ENCODE data around the gene TMOD3.

The TMOD3 gene

GRCh38 chr15:51912528-51912927, 83.1 kb downstream of the TMOD3 start:
- H3K4me3 ChIP-seq (ENCODE audit: low read length), result no peak overlapping the region
- no peaks in the 10 kb centered on the region for H3K4me1 ChIP-seq (ENCODE audit: insufficient read depth, low read length)
- H2AFZ ChIP-seq (ENCODE audit: low read depth, low read length), result no peak overlapping the region
- H3K27me3 ChIP-seq (ENCODE audit: insufficient read depth, low read length), result no peaks in the 10 kb centered on the region
- H3K9me3 ChIP-seq (ENCODE audit: low read length), result no peaks in the 10 kb centered on the region
- peaks cover 22% of the 10 kb centered on the region for H3K36me3 ChIP-seq (ENCODE audit: insufficient read depth, low read length)

DNA sequence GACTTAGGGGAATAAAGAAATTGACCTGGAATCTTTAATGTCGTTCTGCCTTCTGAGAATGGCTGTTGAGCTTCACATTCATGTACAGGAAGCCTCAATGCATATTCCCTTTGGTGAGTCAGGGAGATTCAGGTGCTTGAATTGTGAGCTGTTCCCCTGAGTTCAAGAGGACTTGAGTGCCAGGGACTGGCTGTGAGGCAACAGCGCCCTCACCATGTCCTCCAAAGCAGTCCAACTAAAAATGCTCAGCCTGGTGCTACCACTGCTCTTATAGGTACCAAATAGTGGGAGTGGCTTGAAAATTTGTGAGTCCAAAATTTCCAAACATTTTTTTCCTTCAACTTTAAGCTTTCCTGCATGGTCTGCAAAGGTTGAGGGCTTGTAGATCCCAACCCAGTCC, 88.0 kb downstream of the TMOD3 start:
- H3K4me3 ChIP-seq (ENCODE audit: low read length), result no peak overlapping the region
- H3K4me1 ChIP-seq (ENCODE audit: insufficient read depth, low read length), result no peaks in the 10 kb centered on the region
- H3K27me3 ChIP-seq (ENCODE audit: insufficient read depth, low read length), result no peaks in the 10 kb centered on the region
- no peaks in the 10 kb centered on the region for H3K9me3 ChIP-seq (ENCODE audit: low read length)
- H3K36me3 ChIP-seq (ENCODE audit: insufficient read depth, low read length), result peaks cover 20% of the 10 kb centered on the region
- H2AFZ ChIP-seq (ENCODE audit: low read depth, low read length), result no peak overlapping the region

GRCh38 chr15:51924156-51925068, 95.0 kb downstream of the TMOD3 start:
- Histone ChIP-seq H3K4me3 (ENCODE audit: low read length) (no peak overlapping the region), H3K4me1 (ENCODE audit: insufficient read depth, low read length) (peaks cover 16% of the 10 kb centered on the region), H3K9me3 (ENCODE audit: low read length) (no peaks in the 10 kb centered on the region), H3K27me3 (ENCODE audit: insufficient read depth, low read length) (no peaks in the 10 kb centered on the region), H2AFZ (ENCODE audit: low read depth, low read length) (no peak overlapping the region), H3K36me3 (ENCODE audit: insufficient read depth, low read length) (peaks cover 17% of the 10 kb centered on the region)

GRCh38 chr15:51926809-51927208, 97.4 kb downstream of the TMOD3 start:
- peaks cover 15% of the 10 kb centered on the region for H3K36me3 ChIP-seq (ENCODE audit: insufficient read depth, low read length)
- H2AFZ ChIP-seq (ENCODE audit: low read depth, low read length), result no peak overlapping the region
- H3K27me3 ChIP-seq (ENCODE audit: insufficient read depth, low read length), result no peaks in the 10 kb centered on the region
- no peak overlapping the region for H3K4me3 ChIP-seq (ENCODE audit: low read length)
- no peaks in the 10 kb centered on the region for H3K9me3 ChIP-seq (ENCODE audit: low read length)
- peaks cover 16% of the 10 kb centered on the region for H3K4me1 ChIP-seq (ENCODE audit: insufficient read depth, low read length)

DNA sequence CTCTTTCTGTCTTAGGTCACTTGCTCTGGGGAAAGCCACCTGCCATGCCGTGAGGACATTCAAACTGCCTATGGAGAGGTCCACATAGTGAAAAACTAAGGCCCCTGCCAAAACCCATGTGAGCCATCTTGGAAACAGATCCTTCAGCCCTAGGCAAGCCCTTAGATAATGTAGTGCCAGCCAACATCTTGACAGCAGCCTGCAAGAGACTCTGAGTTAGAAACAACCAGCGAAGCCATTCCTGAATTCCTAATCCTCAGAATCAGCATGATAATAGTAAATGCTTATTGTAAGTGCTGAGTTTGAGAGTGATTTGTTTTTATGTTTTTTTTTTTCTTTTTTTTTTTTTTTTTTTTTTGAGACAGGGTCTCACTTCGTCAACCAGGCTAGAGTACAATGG, 101.6 kb downstream of the TMOD3 start:
- no peaks in the 10 kb centered on the region for H3K27me3 ChIP-seq (ENCODE audit: insufficient read depth, low read length)
- H3K9me3 ChIP-seq (ENCODE audit: low read length), result no peaks in the 10 kb centered on the region
- no peak overlapping the region for H3K4me3 ChIP-seq (ENCODE audit: low read length)
- peaks cover 15% of the 10 kb centered on the region for H3K36me3 ChIP-seq (ENCODE audit: insufficient read depth, low read length)
- H2AFZ ChIP-seq (ENCODE audit: low read depth, low read length), result no peak overlapping the region
- H3K4me1 ChIP-seq (ENCODE audit: insufficient read depth, low read length), result no peaks in the 10 kb centered on the region

- no peaks in the 10 kb centered on the region for H3K27me3 ChIP-seq (ENCODE audit: insufficient read depth, low read length)
- H2AFZ ChIP-seq (ENCODE audit: low read depth, low read length), result no peak overlapping the region
- no peak overlapping the region for H3K4me3 ChIP-seq (ENCODE audit: low read length)
- H3K4me1 ChIP-seq (ENCODE audit: insufficient read depth, low read length), result no peaks in the 10 kb centered on the region
- peaks cover 19% of the 10 kb centered on the region for H3K36me3 ChIP-seq (ENCODE audit: insufficient read depth, low read length)
- H3K9me3 ChIP-seq (ENCODE audit: low read length), result no peaks in the 10 kb centered on the region
Observed at GRCh38 chr15:51931638-51932037, 102.2 kb downstream of the TMOD3 start.

GRCh38 chr15:51932161-51932560, 102.7 kb downstream of the TMOD3 start:
- H3K4me1 ChIP-seq (ENCODE audit: insufficient read depth, low read length), result no peaks in the 10 kb centered on the region
- H3K36me3 ChIP-seq (ENCODE audit: insufficient read depth, low read length), result peaks cover 20% of the 10 kb centered on the region
- no peak overlapping the region for H2AFZ ChIP-seq (ENCODE audit: low read depth, low read length)
- H3K27me3 ChIP-seq (ENCODE audit: insufficient read depth, low read length), result no peaks in the 10 kb centered on the region
- H3K4me3 ChIP-seq (ENCODE audit: low read length), result no peak overlapping the region
- no peaks in the 10 kb centered on the region for H3K9me3 ChIP-seq (ENCODE audit: low read length)

DNA sequence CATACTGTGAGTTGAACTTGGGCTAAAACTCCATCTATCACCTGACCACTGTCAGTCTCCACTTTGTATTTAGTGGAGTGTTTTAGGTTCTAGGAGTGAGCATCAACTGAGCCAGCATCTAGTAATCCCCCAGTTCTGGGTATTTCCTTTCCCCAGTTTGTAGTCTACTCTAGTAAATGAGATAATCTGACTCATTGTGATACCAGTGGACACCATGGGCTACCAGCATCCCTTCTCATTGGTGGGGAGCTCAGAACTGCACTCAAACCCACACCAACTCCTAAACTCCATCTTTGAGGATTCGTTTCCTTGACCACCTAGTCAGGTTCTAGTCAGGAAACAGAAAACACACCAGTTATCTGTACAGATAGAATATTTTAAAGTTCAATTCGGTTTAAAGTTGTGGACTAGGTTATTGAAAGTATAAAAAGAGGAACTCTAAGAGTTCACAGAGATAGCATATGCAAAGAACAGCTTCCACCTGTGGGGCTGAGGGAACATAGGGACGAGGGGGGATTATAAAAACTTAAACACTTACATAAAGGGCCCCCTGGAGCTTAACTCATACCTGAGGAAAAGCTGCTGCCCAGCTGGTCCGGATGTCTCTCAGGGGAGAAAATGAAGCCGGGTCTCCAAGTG, 106.1 kb downstream of the TMOD3 start:
- peaks cover 33% of the 10 kb centered on the region for H3K36me3 ChIP-seq (ENCODE audit: insufficient read depth, low read length)
- no peak overlapping the region for H2AFZ ChIP-seq (ENCODE audit: low read depth, low read length)
- no peaks in the 10 kb centered on the region for H3K9me3 ChIP-seq (ENCODE audit: low read length)

GRCh38 chr15:51936105-51936478, 106.6 kb downstream of the TMOD3 start:
- no peak overlapping the region for H2AFZ ChIP-seq (ENCODE audit: low read depth, low read length)
- no peaks in the 10 kb centered on the region for H3K27me3 ChIP-seq (ENCODE audit: insufficient read depth, low read length)
- H3K4me1 ChIP-seq (ENCODE audit: insufficient read depth, low read length), result no peaks in the 10 kb centered on the region
- no peak overlapping the region for H3K4me3 ChIP-seq (ENCODE audit: low read length)
- H3K9me3 ChIP-seq (ENCODE audit: low read length), result no peaks in the 10 kb centered on the region
- H3K36me3 ChIP-seq (ENCODE audit: insufficient read depth, low read length), result peaks cover 36% of the 10 kb centered on the region

More for the DNA sequence above, 106.1 kb downstream of the TMOD3 start:
- Histone ChIP-seq H3K4me3 (ENCODE audit: low read length) (no peak overlapping the region), H3K27me3 (ENCODE audit: insufficient read depth, low read length) (no peaks in the 10 kb centered on the region), H3K4me1 (ENCODE audit: insufficient read depth, low read length) (no peaks in the 10 kb centered on the region)

- H3K9me3 ChIP-seq (ENCODE audit: low read length), result no peaks in the 10 kb centered on the region
- peaks cover 49% of the 10 kb centered on the region for H3K36me3 ChIP-seq (ENCODE audit: insufficient read depth, low read length)
- no peak overlapping the region for H3K4me3 ChIP-seq (ENCODE audit: low read length)
- no peaks in the 10 kb centered on the region for H3K4me1 ChIP-seq (ENCODE audit: insufficient read depth, low read length)
- no peaks in the 10 kb centered on the region for H3K27me3 ChIP-seq (ENCODE audit: insufficient read depth, low read length)
- H2AFZ ChIP-seq (ENCODE audit: low read depth, low read length), result no peak overlapping the region
Observed at GRCh38 chr15:51938286-51938685, 108.8 kb downstream of the TMOD3 start.

- Histone ChIP-seq H3K4me1 (ENCODE audit: insufficient read depth, low read length) (no peaks in the 10 kb centered on the region), H3K36me3 (ENCODE audit: insufficient read depth, low read length) (peaks cover 55% of the 10 kb centered on the region), H3K4me3 (ENCODE audit: low read length) (no peak overlapping the region), H3K9me3 (ENCODE audit: low read length) (no peaks in the 10 kb centered on the region), H2AFZ (ENCODE audit: low read depth, low read length) (no peak overlapping the region), H3K27me3 (ENCODE audit: insufficient read depth, low read length) (no peaks in the 10 kb centered on the region)
Observed at GRCh38 chr15:51939216-51939615, 109.8 kb downstream of the TMOD3 start.

DNA sequence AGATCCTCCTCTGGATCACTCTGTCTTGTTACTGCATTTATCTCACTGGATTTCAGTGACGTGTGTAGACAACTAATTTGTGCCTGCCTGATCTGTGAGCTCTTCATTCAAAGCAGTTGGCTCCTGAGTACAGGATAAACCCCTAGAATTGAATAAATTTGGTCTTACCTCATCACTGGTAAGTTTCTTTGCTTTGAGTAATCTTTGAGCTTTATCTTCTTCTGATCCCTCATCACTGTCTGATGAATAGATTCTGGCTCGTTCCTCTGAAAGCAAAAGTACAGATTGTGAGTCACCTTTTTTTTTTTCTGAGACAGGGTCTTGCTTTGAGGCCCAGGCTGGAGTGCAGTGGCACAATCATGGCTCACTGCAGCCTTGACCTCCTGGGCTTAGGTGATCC, 117.7 kb downstream of the TMOD3 start:
- Histone ChIP-seq H2AFZ (ENCODE audit: low read depth, low read length) (no peak overlapping the region), H3K4me1 (ENCODE audit: insufficient read depth, low read length) (no peaks in the 10 kb centered on the region), H3K27me3 (ENCODE audit: insufficient read depth, low read length) (no peaks in the 10 kb centered on the region), H3K4me3 (ENCODE audit: low read length) (no peak overlapping the region), H3K9me3 (ENCODE audit: low read length) (no peaks in the 10 kb centered on the region), H3K36me3 (ENCODE audit: insufficient read depth, low read length) (peaks cover 73% of the 10 kb centered on the region)

GRCh38 chr15:51952805-51953204, 123.4 kb downstream of the TMOD3 start:
- Histone ChIP-seq H3K4me3 (ENCODE audit: low read length) (no peak overlapping the region), H3K27me3 (ENCODE audit: insufficient read depth, low read length) (no peaks in the 10 kb centered on the region), H2AFZ (ENCODE audit: low read depth, low read length) (no peak overlapping the region), H3K4me1 (ENCODE audit: insufficient read depth, low read length) (no peaks in the 10 kb centered on the region), H3K36me3 (ENCODE audit: insufficient read depth, low read length) (peaks cover 83% of the 10 kb centered on the region), H3K9me3 (ENCODE audit: low read length) (no peaks in the 10 kb centered on the region)

All from neuron (in vitro differentiated cells).